Smooth muscle cell (in vitro differentiated cells): ENCODE results near the gene HS3ST3A1. TPM values are rescaled to one million over a fixed set of nuclear protein-coding genes. Genes with fewer than 3 reads are reported as not detected.

Experiments
- DNase-seq: peaks from one replicate; lab custom pipeline; 2025; ENCODE audit not compliant: unreplicated experiment; lab: John Stamatoyannopoulos, UW
- H2AFZ ChIP-seq: fragments of 200-600 bp; sonication (generic); 2 replicates; pipeline ENCODE4 v1.6.0; 2016; ENCODE audit warnings: antibody characterized with exemption, low read depth, mild to moderate bottlenecking
- H3F3A ChIP-seq: fragments of 200-600 bp; sonication (generic); 2 replicates; pipeline ENCODE4 v1.6.0; 2017; ENCODE audit warnings: antibody characterized with exemption, low read depth
- H3K27ac ChIP-seq: fragments of 200-600 bp; sonication (generic); 2 replicates; pipeline ENCODE4 v1.5.1; 2016; ENCODE audit warnings: low read depth, mild to moderate bottlenecking
- H3K27me3 ChIP-seq: fragments of 200-600 bp; sonication (generic); 2 replicates; pipeline ENCODE4 v1.6.1; 2016; ENCODE audit warnings: low read depth, mild to moderate bottlenecking
- H3K36me3 ChIP-seq: fragments of 200-600 bp; sonication (generic); 2 replicates; pipeline ENCODE4 v1.5.1; 2016; ENCODE audit warnings: low read depth
- H3K4me1 ChIP-seq: fragments of 200-600 bp; sonication (generic); 2 replicates; pipeline ENCODE4 v1.5.1; 2016; ENCODE audit warnings: low read depth
- H3K4me2 ChIP-seq: fragments of 200-600 bp; sonication (generic); 2 replicates; pipeline ENCODE4 v1.6.0; 2016; ENCODE audit warnings: mild to moderate bottlenecking
- H3K4me3 ChIP-seq: fragments of 200-600 bp; sonication (generic); 2 replicates; pipeline ENCODE4 v1.5.1; 2016; ENCODE audit warnings: mild to moderate bottlenecking
- H3K79me2 ChIP-seq: fragments of 200-600 bp; sonication (generic); 2 replicates; pipeline ENCODE4 v1.6.0; 2016; ENCODE audit warnings: low read depth, mild to moderate bottlenecking
- H3K9ac ChIP-seq: fragments of 200-600 bp; sonication (generic); 2 replicates; pipeline ENCODE4 v1.6.0; 2016; ENCODE audit warnings: low read depth
- H3K9me3 ChIP-seq: fragments of 200-600 bp; sonication (generic); replicated peaks from 2 replicates; pipeline ENCODE4 v1.5.1; 2016; ENCODE audit warnings: low read depth
- H4K20me1 ChIP-seq: fragments of 200-600 bp; sonication (generic); 2 replicates; pipeline ENCODE4 v1.6.0; 2016; ENCODE audit warnings: low read depth
- CTCF ChIP-seq: fragments of 200-600 bp; sonication (generic); IDR thresholded peaks from 2 replicates; pipeline ENCODE4 v1.5.1; 2017; ENCODE audit warnings: borderline replicate concordance, mild to moderate bottlenecking, antibody characterized with exemption; ENCODE audit not compliant: insufficient read depth, poor library complexity, severe bottlenecking
- WGBS: methylation state at CpG from one replicate; pipeline ENCODE4 v1.1.7; 2016; ENCODE audit warnings: low lambda C conversion rate; 5-methylcytosine and 5-hydroxymethylcytosine counted together
- microRNA-seq: library from miRNA; unstranded; fragments of <30 nt; microRNA quantifications from one replicate; pipeline ENCODE4, GENCODE V29; 2016; ENCODE audit warnings: borderline number of aligned reads
- polyA plus RNA-seq: library from polyadenylated mRNA; unstranded; fragments of >200 nt; fragmentation: Nextera tagmentation; extraction: Ambion mirVana; gene quantifications from 2 replicates; pipeline ENCODE4 v1.2.1, GENCODE V29; 2016
- small RNA-seq: library from RNA; depleted of rRNA; stranded (forward); fragments of <200 nt; gene quantifications from one replicate; pipeline ENCODE3, GENCODE V24; 2014
- total RNA-seq: library from RNA; depleted of rRNA; stranded (reverse); fragments of >200 nt; gene quantifications from 2 replicates; pipeline ENCODE4 v1.2.3, GENCODE V29; 2014

Gene HS3ST3A1
- total and polyA plus RNA-seq, 2 experiments from 2014 or later, result 19.5 to 25.1 TPM

GRCh38 chr17:13460261-13461000 lies 141.3 kb downstream of the HS3ST3A1 start:
- no peak for DNase-seq
- H3K9me3 ChIP-seq, result no peaks in the 10 kb centered on the region
- H3K4me1 ChIP-seq, result no peaks in the 10 kb centered on the region
- H2AFZ ChIP-seq, result no peak overlapping the region
- H3K27me3 ChIP-seq, result no peaks in the 10 kb centered on the region
- no peaks in the 10 kb centered on the region for H3K36me3 ChIP-seq
- H4K20me1 ChIP-seq, result no peaks in the 10 kb centered on the region
- 90% methylated on average over 3 of the region's 3 CpGs for WGBS
- H3K27ac ChIP-seq, result no peak overlapping the region
- no peak overlapping the region for H3K9ac ChIP-seq
- H3K79me2 ChIP-seq, result no peaks in the 10 kb centered on the region
- H3F3A ChIP-seq, result no peaks in the 10 kb centered on the region
- H3K4me2 ChIP-seq, result no peak overlapping the region
- no peak for TF ChIP-seq CTCF
- no peak overlapping the region for H3K4me3 ChIP-seq

GRCh38 chr17:13457783-13458182 lies 143.9 kb downstream of the HS3ST3A1 start:
- no peak for TF ChIP-seq CTCF
- WGBS, result 93% methylated on average over 3 of the region's 3 CpGs
- H3F3A ChIP-seq, result no peaks in the 10 kb centered on the region
- no peaks in the 10 kb centered on the region for H3K79me2 ChIP-seq
- H4K20me1 ChIP-seq, result no peaks in the 10 kb centered on the region
- no peaks in the 10 kb centered on the region for H3K4me1 ChIP-seq
- no peak overlapping the region for H3K4me3 ChIP-seq
- no peaks in the 10 kb centered on the region for H3K27me3 ChIP-seq
- no peaks in the 10 kb centered on the region for H3K36me3 ChIP-seq
- DNase-seq, result no peak
- no peak overlapping the region for H3K9ac ChIP-seq
- no peak overlapping the region for H2AFZ ChIP-seq
- H3K27ac ChIP-seq, result no peak overlapping the region
- H3K4me2 ChIP-seq, result no peak overlapping the region
- H3K9me3 ChIP-seq, result no peaks in the 10 kb centered on the region

Small RNA genes lying within 50 kb of the gene (microRNA-seq; reads per million reads assigned to microRNA genes)
- gene MIR548H3, result not detected

Small RNA genes lying within 50 kb of the gene (small RNA-seq; reads per million reads assigned to genes)
- not detected for gene MIR548H3
